Measurements from ENCODE around the gene NHSL2. TPM values are rescaled to one million over a fixed set of nuclear protein-coding genes. Genes with fewer than 3 reads are reported as not detected.

Gene NHSL2
- total RNA-seq, 1 donor from 2014 or later, result 4.0 TPM

- no peaks in the 10 kb centered on the region for H3F3A ChIP-seq (ENCODE audit: low read depth)
- H3K27me3 ChIP-seq, result no peaks in the 10 kb centered on the region
- peaks cover 12% of the 10 kb centered on the region for H3K27me3 Mint-ChIP-seq (ENCODE audit: insufficient read depth, low read depth)
Observed at GRCh38 chrX:72071213-72071612, 160.6 kb downstream of the NHSL2 start.

DNA sequence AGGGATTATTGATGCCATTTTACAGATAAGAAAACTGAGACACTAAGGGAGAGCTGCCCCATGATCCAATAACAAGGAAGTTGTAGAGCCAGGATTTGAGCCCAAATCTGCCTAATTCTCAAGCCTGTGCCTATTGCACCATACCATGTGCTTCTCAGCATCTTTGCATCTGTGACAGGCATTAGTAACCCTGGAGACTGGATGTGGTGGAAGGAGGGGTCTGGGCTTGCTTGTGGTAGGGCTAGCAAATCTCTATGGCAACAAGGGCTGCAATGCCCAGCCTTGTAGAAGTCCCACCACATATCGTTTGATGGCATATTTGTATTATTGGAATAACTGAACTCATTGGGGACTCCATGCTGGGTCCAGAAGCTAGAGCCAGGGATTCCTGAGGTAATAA is 163.0 kb downstream of the NHSL2 start:
- TF ChIP-seq EZH2 (IDR thresholded peaks at IDR 0.05) (no peak), EZH2phosphoT487 (IDR thresholded peaks at IDR 0.05) (no peak), CTCF (IDR thresholded peaks at IDR 0.05) (no peak)
- Mint-ChIP-seq H3K27ac (no peak overlapping the region), H3K27me3 (ENCODE audit: insufficient read depth, low read depth) (peaks cover 12% of the 10 kb centered on the region), H3K9me3 (peaks cover 8% of the 10 kb centered on the region), H3K4me3 (no peak overlapping the region), H3K4me1 (peaks cover 37% of the 10 kb centered on the region), H3K36me3 (no peaks in the 10 kb centered on the region)
- Histone ChIP-seq H3F3A (ENCODE audit: low read depth) (no peaks in the 10 kb centered on the region), H3K9me3 (ENCODE audit: low read depth) (no peaks in the 10 kb centered on the region), H2AFZ (replicated peaks) (no peak overlapping the region), H3K79me2 (ENCODE audit: low read depth) (no peaks in the 10 kb centered on the region), H3K4me3 (no peak overlapping the region), H3K4me1 (no peaks in the 10 kb centered on the region), H3K36me3 (no peaks in the 10 kb centered on the region), H3K27me3 (no peaks in the 10 kb centered on the region), H3K4me2 (no peak overlapping the region), H3K9ac (no peak overlapping the region), H3K27ac (no peak overlapping the region), H4K20me1 (ENCODE audit: low read depth) (peaks cover 2% of the 10 kb centered on the region)
- no peak for DNase-seq (ENCODE audit: low spot score)

More at GRCh38 chrX:72071213-72071612, 160.6 kb downstream of the NHSL2 start:
- H3K79me2 ChIP-seq (ENCODE audit: low read depth), result no peaks in the 10 kb centered on the region
- no peak overlapping the region for H3K4me3 ChIP-seq
- DNase-seq (ENCODE audit: low spot score), result no peak
- H3K27ac Mint-ChIP-seq, result no peak overlapping the region
- no peak overlapping the region for H3K4me3 Mint-ChIP-seq
- H3K4me1 ChIP-seq, result no peaks in the 10 kb centered on the region
- peaks cover 3% of the 10 kb centered on the region for H3K36me3 Mint-ChIP-seq
- H3K9me3 Mint-ChIP-seq, result peaks cover 7% of the 10 kb centered on the region
- TF ChIP-seq EZH2phosphoT487 (IDR thresholded peaks at IDR 0.05) (no peak), CTCF (IDR thresholded peaks at IDR 0.05) (no peak)
- peaks cover 9% of the 10 kb centered on the region for H4K20me1 ChIP-seq (ENCODE audit: low read depth)
- no peaks in the 10 kb centered on the region for H3K9me3 ChIP-seq (ENCODE audit: low read depth)
- no peak overlapping the region for H3K4me2 ChIP-seq
- no peak overlapping the region for H3K27ac ChIP-seq
- H3K9ac ChIP-seq, result no peak overlapping the region
- peaks cover 40% of the 10 kb centered on the region for H3K4me1 Mint-ChIP-seq
- no peaks in the 10 kb centered on the region for H3K36me3 ChIP-seq
- H2AFZ ChIP-seq (replicated peaks), result no peak overlapping the region

DNA sequence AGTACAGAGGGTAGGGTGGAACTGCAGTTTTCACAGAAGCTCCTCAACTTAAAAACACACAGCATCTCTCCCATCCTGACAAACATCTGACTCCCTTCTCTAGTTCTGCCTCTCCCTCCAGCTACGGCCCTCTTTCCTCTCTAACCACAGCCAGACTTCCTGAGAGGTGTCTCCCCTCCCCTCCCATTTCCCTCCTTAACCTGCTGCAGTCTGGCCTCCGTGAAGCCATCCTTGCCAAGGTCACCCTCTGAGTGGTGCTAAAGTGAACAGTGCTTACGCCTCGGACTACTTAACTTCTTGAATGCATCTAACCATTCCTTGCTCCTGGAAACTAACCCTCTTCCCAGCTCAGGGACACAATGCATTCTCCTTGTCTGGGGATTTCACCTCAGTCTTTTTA is 167.8 kb downstream of the NHSL2 start:
- Mint-ChIP-seq H3K4me3 (no peak overlapping the region), H3K36me3 (no peaks in the 10 kb centered on the region), H3K27ac (no peak overlapping the region), H3K27me3 (ENCODE audit: insufficient read depth, low read depth) (peaks cover 13% of the 10 kb centered on the region), H3K9me3 (peaks cover 15% of the 10 kb centered on the region), H3K4me1 (peaks cover 61% of the 10 kb centered on the region)
- Histone ChIP-seq H3K36me3 (no peaks in the 10 kb centered on the region), H3K27ac (no peak overlapping the region), H3K27me3 (no peaks in the 10 kb centered on the region), H3K79me2 (ENCODE audit: low read depth) (no peaks in the 10 kb centered on the region), H3K4me1 (peaks cover 7% of the 10 kb centered on the region), H3K9me3 (ENCODE audit: low read depth) (peaks cover 5% of the 10 kb centered on the region), H3F3A (ENCODE audit: low read depth) (no peaks in the 10 kb centered on the region), H3K4me3 (no peak overlapping the region), H4K20me1 (ENCODE audit: low read depth) (peaks cover 3% of the 10 kb centered on the region), H3K4me2 (no peak overlapping the region), H3K9ac (no peak overlapping the region), H2AFZ (replicated peaks) (no peak overlapping the region)
- TF ChIP-seq EZH2phosphoT487 (IDR thresholded peaks at IDR 0.05) (no peak), CTCF (IDR thresholded peaks at IDR 0.05) (no peak), EZH2 (IDR thresholded peaks at IDR 0.05) (no peak)
- no peak for DNase-seq (ENCODE audit: low spot score)
